ENCODE measurements around the gene DDX20.

- no peak for TF ChIP-seq POLR2A (IDR thresholded peaks at IDR 0.05; ENCODE audit: low read length)
- TF ChIP-seq GATA1 (IDR thresholded peaks at IDR 0.05; ENCODE audit: low read depth, low read length), result no peak
Observed at GRCh38 chr1:111812306-111812705, 56.6 kb downstream of the DDX20 start.

All from erythroblast (primary cell).